Testis (tissue), 2 donors: ENCODE measurements around the gene B3GAT1.

Experiments used
- CTCF ChIP-seq, 3 experiments: fragments of 450-650 bp in 2 of 3; fragments of 200-600 bp in 1 of 3; sonication (generic) in 1 of 3; IDR thresholded peaks; one replicate each; pipeline ENCODE4 v1.5.1; 2016 to 2019; ENCODE audit warnings: antibody characterized with exemption in 3 of 3, mild to moderate bottlenecking in 2 of 3, moderate library complexity in 1 of 3
- POLR2A ChIP-seq: fragments of 450-650 bp; IDR thresholded peaks from one replicate; pipeline ENCODE4 v1.6.1; 2017; ENCODE audit warnings: antibody characterized with exemption, mild to moderate bottlenecking, moderate library complexity

GRCh38 chr11:134361661-134362060 lies 50.4 kb downstream of the B3GAT1 start:
- TF ChIP-seq CTCF (IDR thresholded peaks at IDR 0.05) = no peak
- TF ChIP-seq POLR2A = no peak
